ENCODE measurements around the gene IQCK. TPM values are rescaled to one million over a fixed set of nuclear protein-coding genes. Genes with fewer than 3 reads are reported as not detected.
A peak's percentile ranks its signal among the peaks of the same experiment; 100 is the strongest.

IQCK gene
- polyA plus RNA-seq, 4 donors: 1.1 to 12.6 (median 5.1) TPM

DNA sequence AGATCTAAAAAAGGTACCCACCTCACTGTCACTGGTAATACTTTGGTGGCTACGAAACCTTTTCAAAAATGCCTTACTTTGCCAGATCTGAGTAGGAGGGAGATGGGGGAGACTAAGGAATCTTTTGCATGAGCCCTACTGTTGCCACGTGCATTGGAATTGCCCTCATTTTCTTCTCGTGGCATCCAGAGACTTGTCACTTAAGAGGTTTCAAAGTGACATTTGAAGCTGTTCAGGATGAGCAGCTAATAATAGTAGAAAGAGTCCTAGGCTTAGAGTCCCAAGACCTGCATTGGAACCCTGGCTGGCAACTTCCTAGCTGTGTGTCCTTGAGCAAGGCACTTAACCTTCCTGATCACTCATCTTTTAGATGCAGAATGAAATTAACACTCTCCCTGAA lies 123.1 kb downstream of the IQCK start:
- no peaks in the 10 kb centered on the region for H3K27me3 ChIP-seq (ENCODE audit: control insufficient read depth in 3 of 3, insufficient read depth in 3 of 3, low read length in 3 of 3)
- no peaks in the 10 kb centered on the region for H3K36me3 ChIP-seq (ENCODE audit: control insufficient read depth in 3 of 3, insufficient read depth in 2 of 3, low read depth in 1 of 3, low read length in 3 of 3)
- H3K9me3 ChIP-seq (ENCODE audit: control insufficient read depth in 2 of 2, insufficient read depth in 1 of 2, low read depth in 1 of 2, low read length in 1 of 2): no peaks in the 10 kb centered on the region
- H3K27ac ChIP-seq (ENCODE audit: low read depth in 1 of 3, low read length in 2 of 3): no peak overlapping the region
- no peak overlapping the region for H3K4me3 ChIP-seq (ENCODE audit: low read depth in 1 of 3, low read length in 3 of 3)
- DNase-seq: no peak
- H3K4me1 ChIP-seq (ENCODE audit: control insufficient read depth in 3 of 3, insufficient read depth in 2 of 3, low read depth in 1 of 3, low read length in 2 of 3): no peaks in the 10 kb centered on the region
- FAIRE-seq: no peak
- WGBS, 3 donors: 80 to 89% (median 87%) methylated on average over 3 of the region's 3 CpGs

DNA sequence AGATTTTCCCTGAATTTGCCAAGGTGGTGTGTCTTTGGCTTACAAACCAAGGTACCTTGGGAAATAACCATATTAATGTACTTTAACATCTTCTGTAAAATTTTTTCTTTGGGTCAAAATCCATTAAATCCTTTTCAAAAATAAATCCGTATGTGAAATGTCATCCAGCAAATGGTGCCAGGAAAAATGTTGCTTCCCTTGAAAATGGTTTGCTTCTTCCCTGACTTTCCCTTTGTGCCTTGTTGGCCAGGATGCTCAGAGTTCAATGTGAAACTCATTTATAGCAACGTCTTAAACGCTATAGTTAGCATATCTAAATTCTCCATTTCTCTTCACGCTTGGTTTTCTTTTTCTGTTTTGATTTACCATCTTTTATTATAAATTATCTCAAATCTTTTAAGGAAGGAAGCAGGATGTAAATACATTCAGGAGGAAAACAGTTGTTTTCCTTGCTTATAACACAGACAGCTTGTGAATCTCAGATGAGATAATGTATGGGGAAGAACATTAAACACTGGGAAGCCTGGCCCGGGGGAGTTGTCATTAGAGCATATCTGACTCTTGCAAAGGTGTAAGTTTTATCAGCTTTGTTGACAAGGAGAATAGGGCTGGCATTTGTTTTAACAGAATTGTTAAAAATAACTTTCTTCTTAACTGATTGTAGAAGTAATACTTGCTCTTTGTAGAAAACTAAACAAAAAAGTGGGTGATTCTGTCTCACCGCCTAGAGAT lies 124.5 kb downstream of the IQCK start:
- no peak overlapping the region for H3K4me3 ChIP-seq (ENCODE audit: low read depth in 1 of 3, low read length in 3 of 3)
- H3K36me3 ChIP-seq (ENCODE audit: control insufficient read depth in 3 of 3, insufficient read depth in 2 of 3, low read depth in 1 of 3, low read length in 3 of 3): no peaks in the 10 kb centered on the region
- H3K9me3 ChIP-seq (ENCODE audit: control insufficient read depth in 2 of 2, insufficient read depth in 1 of 2, low read depth in 1 of 2, low read length in 1 of 2): no peaks in the 10 kb centered on the region
- H3K27ac ChIP-seq (ENCODE audit: low read depth in 1 of 3, low read length in 2 of 3): no peak overlapping the region
- no peak for FAIRE-seq
- 67 to 73% (median 72%) methylated on average over 6 of the region's 6 CpGs for WGBS, 3 donors
- DNase-seq: no peak
- no peaks in the 10 kb centered on the region for H3K27me3 ChIP-seq (ENCODE audit: control insufficient read depth in 3 of 3, insufficient read depth in 3 of 3, low read length in 3 of 3)
- no peaks in the 10 kb centered on the region for H3K4me1 ChIP-seq (ENCODE audit: control insufficient read depth in 3 of 3, insufficient read depth in 2 of 3, low read depth in 1 of 3, low read length in 2 of 3)

DNA sequence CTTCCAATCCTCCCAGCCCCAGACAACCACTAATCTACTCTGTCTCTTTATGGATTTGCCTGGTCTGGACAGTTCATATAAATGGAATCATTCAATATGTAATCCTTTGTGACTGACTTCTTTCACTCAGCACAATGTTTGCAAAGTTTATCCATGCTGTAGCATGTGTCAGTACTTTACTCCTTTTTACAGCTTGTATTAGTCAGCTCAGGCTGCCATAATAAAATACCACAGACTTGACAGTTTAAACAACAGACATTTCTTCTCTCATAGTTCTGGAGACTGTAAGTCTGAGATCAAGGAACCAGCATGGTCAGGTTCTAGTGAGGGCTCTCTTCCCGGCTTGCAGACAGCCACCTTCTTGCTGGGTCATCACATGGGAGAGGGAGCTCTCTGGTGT lies 125.3 kb downstream of the IQCK start:
- FAIRE-seq (no peak), DNase-seq (peak; percentile 7 to 32)
- H3K36me3 ChIP-seq (ENCODE audit: control insufficient read depth in 3 of 3, insufficient read depth in 2 of 3, low read depth in 1 of 3, low read length in 3 of 3): no peaks in the 10 kb centered on the region
- H3K4me1 ChIP-seq (ENCODE audit: control insufficient read depth in 3 of 3, insufficient read depth in 2 of 3, low read depth in 1 of 3, low read length in 2 of 3): no peaks in the 10 kb centered on the region
- H3K4me3 ChIP-seq (ENCODE audit: low read depth in 1 of 3, low read length in 3 of 3): no peak overlapping the region
- H3K27ac ChIP-seq (ENCODE audit: low read depth in 1 of 3, low read length in 2 of 3): peak overlapping the region in 1 of 3 donors; percentile 23
- no peaks in the 10 kb centered on the region for H3K9me3 ChIP-seq (ENCODE audit: control insufficient read depth in 2 of 2, insufficient read depth in 1 of 2, low read depth in 1 of 2, low read length in 1 of 2)
- no peaks in the 10 kb centered on the region for H3K27me3 ChIP-seq (ENCODE audit: control insufficient read depth in 3 of 3, insufficient read depth in 3 of 3, low read length in 3 of 3)
- 87 to 88% (median 88%) methylated on average over 1 of the region's 1 CpG for WGBS, 3 donors

DNA sequence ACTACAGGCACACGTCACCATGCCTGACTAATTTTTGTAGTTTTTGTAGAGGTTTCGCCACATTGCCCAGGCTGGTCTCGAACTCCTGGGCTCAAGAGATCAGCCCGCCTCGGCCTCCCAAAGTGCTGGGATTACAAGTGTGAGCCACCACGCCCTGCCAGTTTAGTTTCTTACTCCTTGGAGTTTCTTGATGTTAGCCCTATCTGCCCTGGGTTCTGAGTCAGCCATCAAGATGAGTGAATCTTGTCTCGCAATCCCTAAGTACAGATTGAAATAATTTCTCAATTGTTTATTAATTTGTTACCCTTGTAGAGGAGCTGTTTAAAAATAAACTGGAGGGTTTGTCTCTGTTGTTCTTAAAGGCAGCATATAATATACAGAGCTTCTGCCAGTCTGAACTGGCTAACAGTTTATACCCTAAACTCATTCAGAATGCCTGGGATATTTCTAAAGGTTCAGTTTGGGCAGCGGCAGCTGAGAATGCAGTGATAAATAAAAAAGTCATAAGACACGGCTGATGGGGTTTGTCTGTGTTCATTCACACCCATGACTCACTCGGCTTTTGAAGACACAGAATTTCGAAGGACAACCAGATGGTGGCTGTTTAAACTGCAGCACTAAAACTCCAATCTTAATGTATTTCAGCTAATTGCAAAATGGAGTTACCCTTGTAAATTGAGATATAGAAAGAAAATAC lies 127.0 kb downstream of the IQCK start:
- no peaks in the 10 kb centered on the region for H3K9me3 ChIP-seq (ENCODE audit: control insufficient read depth in 2 of 2, insufficient read depth in 1 of 2, low read depth in 1 of 2, low read length in 1 of 2)
- no peak for DNase-seq
- no peak overlapping the region for H3K27ac ChIP-seq (ENCODE audit: low read depth in 1 of 3, low read length in 2 of 3)
- no peaks in the 10 kb centered on the region for H3K4me1 ChIP-seq (ENCODE audit: control insufficient read depth in 3 of 3, insufficient read depth in 2 of 3, low read depth in 1 of 3, low read length in 2 of 3)
- WGBS, 3 donors: 79 to 89% (median 86%) methylated on average over 11 of the region's 11 CpGs
- no peaks in the 10 kb centered on the region for H3K27me3 ChIP-seq (ENCODE audit: control insufficient read depth in 3 of 3, insufficient read depth in 3 of 3, low read length in 3 of 3)
- peaks cover 0 to 2% (median 0%) of the 10 kb centered on the region in 3 donors for H3K36me3 ChIP-seq (ENCODE audit: control insufficient read depth in 3 of 3, insufficient read depth in 2 of 3, low read depth in 1 of 3, low read length in 3 of 3)
- no peak for FAIRE-seq
- no peak overlapping the region for H3K4me3 ChIP-seq (ENCODE audit: low read depth in 1 of 3, low read length in 3 of 3)

DNA sequence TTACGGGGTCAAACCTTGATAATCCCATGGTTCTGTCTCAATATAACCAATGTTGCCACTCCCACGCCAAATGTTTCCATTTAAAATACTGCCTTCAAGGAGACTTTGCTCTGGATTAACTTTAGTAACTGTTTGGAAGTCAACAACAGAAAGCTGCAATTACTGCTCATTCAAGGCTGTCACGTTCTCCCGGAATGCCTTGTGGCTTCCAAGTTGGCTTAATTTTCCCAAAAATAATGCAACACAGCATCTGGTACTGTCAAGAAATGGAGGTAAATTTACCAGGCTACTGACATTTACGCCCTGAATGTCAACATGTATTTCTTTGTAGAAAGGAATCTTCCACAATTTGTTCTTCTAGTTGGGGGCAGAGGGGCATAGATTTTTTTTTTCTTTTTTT lies 128.4 kb downstream of the IQCK start:
- Histone ChIP-seq H3K9me3 (ENCODE audit: control insufficient read depth in 2 of 2, insufficient read depth in 1 of 2, low read depth in 1 of 2, low read length in 1 of 2) (no peaks in the 10 kb centered on the region), H3K36me3 (ENCODE audit: control insufficient read depth in 3 of 3, insufficient read depth in 2 of 3, low read depth in 1 of 3, low read length in 3 of 3) (peaks cover 0 to 2% (median 0%) of the 10 kb centered on the region in 3 donors), H3K4me3 (ENCODE audit: low read depth in 1 of 3, low read length in 3 of 3) (no peak overlapping the region), H3K4me1 (ENCODE audit: control insufficient read depth in 3 of 3, insufficient read depth in 2 of 3, low read depth in 1 of 3, low read length in 2 of 3) (no peaks in the 10 kb centered on the region), H3K27ac (ENCODE audit: low read depth in 1 of 3, low read length in 2 of 3) (no peak overlapping the region), H3K27me3 (ENCODE audit: control insufficient read depth in 3 of 3, insufficient read depth in 3 of 3, low read length in 3 of 3) (no peaks in the 10 kb centered on the region)
- FAIRE-seq: no peak
- no peak for DNase-seq
- WGBS, 3 donors: 80 to 81% (median 81%) methylated on average over 5 of the region's 5 CpGs

DNA sequence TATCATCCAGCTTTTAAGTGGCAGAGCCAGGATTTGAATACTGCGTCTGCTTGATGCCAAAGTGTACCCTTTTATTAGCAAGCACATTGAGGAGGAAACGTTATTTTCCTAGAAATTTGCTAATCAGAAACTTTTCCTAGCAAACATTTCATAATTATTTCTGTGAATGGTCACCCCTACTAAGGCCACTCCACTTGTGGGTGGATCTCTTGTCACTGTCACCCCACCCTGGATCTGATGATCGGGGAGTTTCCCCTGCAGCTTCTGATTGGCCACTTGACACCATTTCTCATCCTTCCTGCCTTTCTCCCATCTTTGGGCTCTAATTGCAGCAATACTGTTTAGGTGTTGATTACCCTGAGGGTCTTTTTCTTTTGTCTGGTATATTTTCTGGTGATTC lies 130.7 kb downstream of the IQCK start:
- H3K9me3 ChIP-seq (ENCODE audit: control insufficient read depth in 2 of 2, insufficient read depth in 1 of 2, low read depth in 1 of 2, low read length in 1 of 2): no peaks in the 10 kb centered on the region
- DNase-seq (no peak), FAIRE-seq (no peak)
- H3K4me3 ChIP-seq (ENCODE audit: low read depth in 1 of 3, low read length in 3 of 3): no peak overlapping the region
- H3K27me3 ChIP-seq (ENCODE audit: control insufficient read depth in 3 of 3, insufficient read depth in 3 of 3, low read length in 3 of 3): no peaks in the 10 kb centered on the region
- 81 to 92% (median 89%) methylated on average over 3 of the region's 3 CpGs for WGBS, 3 donors
- H3K27ac ChIP-seq (ENCODE audit: low read depth in 1 of 3, low read length in 2 of 3): no peak overlapping the region
- no peaks in the 10 kb centered on the region for H3K4me1 ChIP-seq (ENCODE audit: control insufficient read depth in 3 of 3, insufficient read depth in 2 of 3, low read depth in 1 of 3, low read length in 2 of 3)
- H3K36me3 ChIP-seq (ENCODE audit: control insufficient read depth in 3 of 3, insufficient read depth in 2 of 3, low read depth in 1 of 3, low read length in 3 of 3): peaks cover 0 to 2% (median 0%) of the 10 kb centered on the region in 3 donors

DNA sequence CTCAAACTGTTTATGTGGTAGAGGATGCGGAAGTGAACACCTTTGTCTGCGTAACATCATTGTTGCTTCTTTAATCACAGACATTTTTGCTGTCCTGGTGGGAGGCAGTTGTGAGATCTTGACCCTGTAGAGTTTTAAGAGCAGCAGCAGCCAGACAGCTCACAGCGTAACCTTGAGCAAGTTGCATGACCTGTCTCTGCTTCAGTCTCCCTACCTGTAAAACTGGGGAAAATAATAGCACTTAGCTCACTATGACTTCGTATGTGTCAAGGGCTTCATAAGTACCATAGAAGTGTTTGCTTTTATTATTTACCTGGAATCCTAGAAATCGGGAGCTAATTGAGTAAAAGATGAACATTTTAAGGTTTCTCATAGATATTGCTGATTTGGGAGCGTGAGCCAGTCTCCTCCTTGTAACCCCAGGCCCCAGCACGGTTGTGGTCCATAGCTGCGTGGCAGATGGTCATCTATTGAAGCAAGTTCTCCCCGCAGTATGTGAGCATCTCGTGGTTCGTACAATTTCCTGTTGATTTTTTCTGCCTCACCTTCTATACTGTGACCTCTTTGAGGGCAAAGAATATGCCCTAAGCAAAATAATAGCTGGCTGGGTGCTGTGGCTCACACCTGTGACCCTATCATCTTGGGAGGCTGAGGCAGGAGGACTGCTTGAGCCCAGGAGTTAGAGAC lies 132.2 kb downstream of the IQCK start:
- Histone ChIP-seq H3K9me3 (ENCODE audit: control insufficient read depth in 2 of 2, insufficient read depth in 1 of 2, low read depth in 1 of 2, low read length in 1 of 2) (no peaks in the 10 kb centered on the region), H3K27me3 (ENCODE audit: control insufficient read depth in 3 of 3, insufficient read depth in 3 of 3, low read length in 3 of 3) (no peaks in the 10 kb centered on the region), H3K4me1 (ENCODE audit: control insufficient read depth in 3 of 3, insufficient read depth in 2 of 3, low read depth in 1 of 3, low read length in 2 of 3) (no peaks in the 10 kb centered on the region), H3K4me3 (ENCODE audit: low read depth in 1 of 3, low read length in 3 of 3) (no peak overlapping the region), H3K27ac (ENCODE audit: low read depth in 1 of 3, low read length in 2 of 3) (no peak overlapping the region), H3K36me3 (ENCODE audit: control insufficient read depth in 3 of 3, insufficient read depth in 2 of 3, low read depth in 1 of 3, low read length in 3 of 3) (peaks cover 0 to 2% (median 0%) of the 10 kb centered on the region in 3 donors)
- 87 to 93% (median 89%) methylated on average over 11 of the region's 11 CpGs for WGBS, 3 donors
- FAIRE-seq (no peak), DNase-seq (no peak)

DNA sequence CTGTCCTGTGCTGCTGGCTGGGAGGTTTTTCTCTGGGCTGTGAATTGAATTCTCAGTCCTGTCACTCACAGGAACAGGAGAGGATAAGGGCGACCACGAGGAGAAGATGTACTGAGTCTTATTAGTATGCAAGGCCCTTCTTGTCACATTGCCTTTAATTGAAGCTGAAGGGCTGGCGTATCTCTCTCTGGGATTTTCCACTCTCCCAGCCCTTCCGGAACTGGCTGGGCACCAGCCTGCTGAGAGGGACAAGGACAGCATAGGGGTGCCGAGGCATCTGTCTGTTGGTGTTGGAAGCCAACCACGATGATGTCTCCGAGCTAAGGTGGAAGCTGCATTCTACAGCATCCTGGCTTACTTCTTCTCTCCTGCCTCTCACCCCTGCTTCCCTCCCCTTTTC lies 133.4 kb downstream of the IQCK start:
- no peak for DNase-seq
- Histone ChIP-seq H3K36me3 (ENCODE audit: control insufficient read depth in 3 of 3, insufficient read depth in 2 of 3, low read depth in 1 of 3, low read length in 3 of 3) (peaks cover 0 to 2% (median 0%) of the 10 kb centered on the region in 3 donors), H3K4me1 (ENCODE audit: control insufficient read depth in 3 of 3, insufficient read depth in 2 of 3, low read depth in 1 of 3, low read length in 2 of 3) (no peaks in the 10 kb centered on the region), H3K9me3 (ENCODE audit: control insufficient read depth in 2 of 2, insufficient read depth in 1 of 2, low read depth in 1 of 2, low read length in 1 of 2) (no peaks in the 10 kb centered on the region), H3K27me3 (ENCODE audit: control insufficient read depth in 3 of 3, insufficient read depth in 3 of 3, low read length in 3 of 3) (no peaks in the 10 kb centered on the region), H3K4me3 (ENCODE audit: low read depth in 1 of 3, low read length in 3 of 3) (no peak overlapping the region), H3K27ac (ENCODE audit: low read depth in 1 of 3, low read length in 2 of 3) (no peak overlapping the region)
- WGBS, 3 donors: 81 to 89% (median 85%) methylated on average over 7 of the region's 7 CpGs
- FAIRE-seq: no peak

All from small intestine (tissue), 7 donors.